GM23338 (cell line): Measurements from ENCODE around the gene KRTDAP. TPM values are rescaled to one million over a fixed set of nuclear protein-coding genes. Genes with fewer than 3 reads are reported as not detected.
A peak's percentile ranks its signal among the peaks of the same experiment; 100 is the strongest.

ENCODE experiments used
- ATAC-seq: fragments of 200-7000 bp; cut with Tn5 transposase; 3 replicates; pipeline ENCODE4 v1.9.1; 2020
- DNase-seq: peaks from one replicate; pipeline ENCODE4 v3.0.0-alpha.2; 2015; ENCODE audit warnings: low spot score
- H2AFZ ChIP-seq: fragments of 200-600 bp; sonication (generic); 2 replicates; pipeline ENCODE4 v1.8.0; 2016; ENCODE audit warnings: antibody characterized with exemption, mild to moderate bottlenecking, moderate library complexity
- H3F3A ChIP-seq: fragments of 200-600 bp; sonication (generic); replicated peaks from 2 replicates; pipeline ENCODE4 v1.8.0; 2017; ENCODE audit warnings: antibody characterized with exemption, mixed run types, low read depth
- H3K27ac ChIP-seq: fragments of 200-600 bp; sonication (generic); 2 replicates; pipeline ENCODE4 v1.6.1; 2016; ENCODE audit warnings: low read depth
- H3K27me3 ChIP-seq: fragments of 200-600 bp; sonication (generic); 2 replicates; pipeline ENCODE4 v1.8.0; 2016; ENCODE audit warnings: mild to moderate bottlenecking, mixed run types, moderate library complexity; ENCODE audit not compliant: insufficient read depth
- H3K36me3 ChIP-seq: fragments of 200-600 bp; sonication (generic); 2 replicates; pipeline ENCODE4 v1.8.0; 2016; ENCODE audit warnings: mild to moderate bottlenecking; ENCODE audit not compliant: insufficient read depth
- H3K4me1 ChIP-seq: fragments of 200-600 bp; sonication (generic); 2 replicates; pipeline ENCODE4 v1.8.0; 2016; ENCODE audit warnings: mild to moderate bottlenecking, moderate library complexity; ENCODE audit not compliant: insufficient read depth
- H3K4me2 ChIP-seq: fragments of 200-600 bp; sonication (generic); 2 replicates; pipeline ENCODE4 v1.7.1; 2017; ENCODE audit warnings: mixed run types
- H3K4me3 ChIP-seq: fragments of 200-600 bp; sonication (generic); 2 replicates; pipeline ENCODE4 v1.6.1; 2016; ENCODE audit warnings: mixed run types
- H3K79me2 ChIP-seq: fragments of 200-600 bp; sonication (generic); replicated peaks from 2 replicates; pipeline ENCODE4 v1.8.0; 2017; ENCODE audit warnings: mild to moderate bottlenecking; ENCODE audit not compliant: insufficient read depth
- H3K9me2 ChIP-seq: fragments of 200-600 bp; sonication (generic); 2 replicates; pipeline ENCODE4 v1.8.0; 2017; ENCODE audit not compliant: insufficient read depth
- H4K20me1 ChIP-seq: fragments of 200-600 bp; sonication (generic); replicated peaks from 2 replicates; pipeline ENCODE4 v1.8.0; 2017; ENCODE audit warnings: mild to moderate bottlenecking; ENCODE audit not compliant: insufficient read depth
- H3K27ac Mint-ChIP-seq: 2 replicates; pipeline ENCODE4 v1.8.0; 2020; ENCODE audit warnings: inconsistent platforms, mild to moderate bottlenecking, moderate library complexity, mixed read lengths
- H3K27me3 Mint-ChIP-seq: 3 replicates; pipeline ENCODE4 v1.8.0; 2022; ENCODE audit warnings: low read depth, mild to moderate bottlenecking, moderate library complexity, mixed read lengths, inconsistent platforms; ENCODE audit not compliant: insufficient read depth, poor library complexity
- H3K36me3 Mint-ChIP-seq: 3 replicates; pipeline ENCODE4 v1.8.0; 2021; ENCODE audit warnings: low read depth, mild to moderate bottlenecking, inconsistent platforms, moderate library complexity, mixed read lengths
- H3K4me1 Mint-ChIP-seq: 3 replicates; pipeline ENCODE4 v1.8.0; 2020; ENCODE audit warnings: mild to moderate bottlenecking, inconsistent platforms, mixed read lengths
- H3K4me3 Mint-ChIP-seq: 3 replicates; pipeline ENCODE4 v1.8.0; 2021; ENCODE audit warnings: moderate library complexity, mild to moderate bottlenecking, inconsistent platforms, mixed read lengths
- H3K9me3 Mint-ChIP-seq: 3 replicates; pipeline ENCODE4 v1.8.0; 2020; ENCODE audit warnings: moderate library complexity, mild to moderate bottlenecking, inconsistent platforms, mixed read lengths
- CREB1 ChIP-seq: fragments of 250-450 bp; sonication (Bioruptor Pico); IDR thresholded peaks from 2 replicates; pipeline ENCODE4 v1.5.0; 2020; ENCODE audit warnings: low read depth, mild to moderate bottlenecking, moderate library complexity
- EZH2 ChIP-seq: fragments of 200-600 bp; sonication (generic); IDR thresholded peaks from one replicate; pipeline ENCODE4 v1.8.0; 2017; ENCODE audit warnings: antibody characterized with exemption, mild to moderate bottlenecking, low read depth; ENCODE audit not compliant: unreplicated experiment
- EZH2phosphoT487 ChIP-seq: fragments of 200-600 bp; sonication (generic); IDR thresholded peaks from one replicate; pipeline ENCODE4 v1.8.1; 2018; ENCODE audit warnings: antibody characterized with exemption; ENCODE audit not compliant: unreplicated experiment
- JUNB ChIP-seq: IDR thresholded peaks from one replicate; pipeline ENCODE4 v1.6.1; 2016; ENCODE audit warnings: antibody characterized with exemption; ENCODE audit not compliant: unreplicated experiment
- NANOG ChIP-seq: IDR thresholded peaks from 2 replicates; pipeline ENCODE4 v1.6.1; 2016; ENCODE audit warnings: antibody characterized with exemption, borderline replicate concordance
- POLR2AphosphoS5 ChIP-seq: IDR thresholded peaks from 2 replicates; pipeline ENCODE4 v1.6.1; 2016; ENCODE audit warnings: antibody characterized with exemption, low read depth
- STAT1 ChIP-seq: IDR thresholded peaks from one replicate; pipeline ENCODE4 v1.6.1; 2016; ENCODE audit warnings: antibody characterized with exemption; ENCODE audit not compliant: unreplicated experiment
- ZNF114 ChIP-seq: fragments of 250-450 bp; sonication (Bioruptor Pico); IDR thresholded peaks from 2 replicates; pipeline ENCODE4 v1.5.0; 2020; ENCODE audit warnings: mild to moderate bottlenecking, moderate library complexity
- ZNF331 ChIP-seq: fragments of 250-450 bp; sonication (Bioruptor Pico); IDR thresholded peaks from 2 replicates; pipeline ENCODE4 v1.5.0; 2020; ENCODE audit warnings: low read depth, mild to moderate bottlenecking, moderate library complexity
- polyA plus RNA-seq: library from polyadenylated mRNA; unstranded; fragments of >200 nt; fragmentation: Nextera tagmentation; extraction: Ambion mirVana; gene quantifications from 2 replicates; pipeline ENCODE4 v1.2.1, GENCODE V29; 2016
- total RNA-seq: library from RNA; depleted of rRNA; stranded (reverse); fragments of >200 nt; shearing (Covaris generic); gene quantifications from 2 replicates; pipeline ENCODE4 v1.2.3, GENCODE V29; 2014
- TF ChIP-seq, protein P1 (sequence below), 2 experiments: fragments of 200-600 bp in 1 of 2; sonication (generic) in 1 of 2; conservative IDR thresholded peaks; 2 replicates each; pipeline versions ENCODE4 v1.5.1 to v1.6.1; 2016 to 2017; ENCODE audit warnings: antibody characterized with exemption in 2 of 2, low read depth in 2 of 2, mild to moderate bottlenecking in 2 of 2, moderate library complexity in 1 of 2
- TF ChIP-seq, protein P2 (sequence below): fragments of 250-450 bp; sonication (Bioruptor Pico); IDR thresholded peaks from 2 replicates; pipeline ENCODE4 v1.5.0; 2020; ENCODE audit warnings: mild to moderate bottlenecking, moderate library complexity
- TF ChIP-seq, protein P3 (sequence below): IDR thresholded peaks from 2 replicates; pipeline ENCODE4 v1.6.1; 2016; ENCODE audit warnings: antibody characterized with exemption
- TF ChIP-seq, protein P4 (sequence below): IDR thresholded peaks from one replicate; pipeline ENCODE4 v1.6.1; 2018; ENCODE audit warnings: antibody characterized with exemption; ENCODE audit not compliant: unreplicated experiment

KRTDAP gene
- total and polyA plus RNA-seq, 2 experiments from 2014 or later: 2.7 TPM; not detected in 1

DNA sequence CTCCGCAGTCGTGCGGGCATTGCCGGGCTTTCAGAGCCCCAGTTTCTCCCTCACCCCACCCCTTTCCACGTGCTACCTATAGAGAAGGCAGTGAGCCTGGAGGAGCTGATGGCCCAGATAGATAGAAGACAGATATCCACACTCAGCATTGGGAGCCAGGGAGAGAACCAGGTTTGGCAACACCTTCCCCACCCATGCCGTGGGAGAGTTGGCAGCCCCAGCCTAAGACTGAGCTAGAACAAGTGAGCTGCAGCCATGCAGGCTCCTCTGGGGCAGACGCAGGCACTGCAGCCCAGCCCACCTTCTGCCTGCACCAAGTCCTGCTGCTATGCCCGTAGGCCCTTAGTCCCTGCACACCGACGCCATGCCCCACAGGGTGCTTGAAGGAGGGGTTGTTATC, 10.3 kb upstream of the KRTDAP start:
- no peaks in the 10 kb centered on the region for H3K4me1 ChIP-seq
- no peaks in the 10 kb centered on the region for H3K9me2 ChIP-seq
- H3F3A ChIP-seq: peaks cover 11% of the 10 kb centered on the region; the same call in 1 of the 2 replicates
- H2AFZ ChIP-seq: no peak overlapping the region
- Mint-ChIP-seq H3K27me3 (peaks cover 18% of the 10 kb centered on the region), H3K9me3 (no peaks in the 10 kb centered on the region), H3K27ac (peak overlapping the region; percentile 71; the same call in 1 of the 2 replicates), H3K36me3 (peaks cover 86% of the 10 kb centered on the region), H3K4me3 (no peak overlapping the region), H3K4me1 (peaks cover 19% of the 10 kb centered on the region)
- no peaks in the 10 kb centered on the region for H3K79me2 ChIP-seq
- ATAC-seq (no peak), DNase-seq (no peak)
- TF ChIP-seq JUNB (no peak), STAT1 (no peak), ZNF331 (CRISPR knock-in tag) (no peak), EZH2 (no peak), NANOG (no peak), EZH2phosphoT487 (no peak), POLR2AphosphoS5 (no peak), CREB1 (CRISPR knock-in tag) (no peak), ZNF114 (CRISPR knock-in tag) (no peak)
- TF ChIP-seq, protein P1, sequence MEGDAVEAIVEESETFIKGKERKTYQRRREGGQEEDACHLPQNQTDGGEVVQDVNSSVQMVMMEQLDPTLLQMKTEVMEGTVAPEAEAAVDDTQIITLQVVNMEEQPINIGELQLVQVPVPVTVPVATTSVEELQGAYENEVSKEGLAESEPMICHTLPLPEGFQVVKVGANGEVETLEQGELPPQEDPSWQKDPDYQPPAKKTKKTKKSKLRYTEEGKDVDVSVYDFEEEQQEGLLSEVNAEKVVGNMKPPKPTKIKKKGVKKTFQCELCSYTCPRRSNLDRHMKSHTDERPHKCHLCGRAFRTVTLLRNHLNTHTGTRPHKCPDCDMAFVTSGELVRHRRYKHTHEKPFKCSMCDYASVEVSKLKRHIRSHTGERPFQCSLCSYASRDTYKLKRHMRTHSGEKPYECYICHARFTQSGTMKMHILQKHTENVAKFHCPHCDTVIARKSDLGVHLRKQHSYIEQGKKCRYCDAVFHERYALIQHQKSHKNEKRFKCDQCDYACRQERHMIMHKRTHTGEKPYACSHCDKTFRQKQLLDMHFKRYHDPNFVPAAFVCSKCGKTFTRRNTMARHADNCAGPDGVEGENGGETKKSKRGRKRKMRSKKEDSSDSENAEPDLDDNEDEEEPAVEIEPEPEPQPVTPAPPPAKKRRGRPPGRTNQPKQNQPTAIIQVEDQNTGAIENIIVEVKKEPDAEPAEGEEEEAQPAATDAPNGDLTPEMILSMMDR (conservative IDR thresholded peaks at IDR 0.05; ENCODE audit: low read depth in 2 of 2): no peak
- TF ChIP-seq, protein P2, sequence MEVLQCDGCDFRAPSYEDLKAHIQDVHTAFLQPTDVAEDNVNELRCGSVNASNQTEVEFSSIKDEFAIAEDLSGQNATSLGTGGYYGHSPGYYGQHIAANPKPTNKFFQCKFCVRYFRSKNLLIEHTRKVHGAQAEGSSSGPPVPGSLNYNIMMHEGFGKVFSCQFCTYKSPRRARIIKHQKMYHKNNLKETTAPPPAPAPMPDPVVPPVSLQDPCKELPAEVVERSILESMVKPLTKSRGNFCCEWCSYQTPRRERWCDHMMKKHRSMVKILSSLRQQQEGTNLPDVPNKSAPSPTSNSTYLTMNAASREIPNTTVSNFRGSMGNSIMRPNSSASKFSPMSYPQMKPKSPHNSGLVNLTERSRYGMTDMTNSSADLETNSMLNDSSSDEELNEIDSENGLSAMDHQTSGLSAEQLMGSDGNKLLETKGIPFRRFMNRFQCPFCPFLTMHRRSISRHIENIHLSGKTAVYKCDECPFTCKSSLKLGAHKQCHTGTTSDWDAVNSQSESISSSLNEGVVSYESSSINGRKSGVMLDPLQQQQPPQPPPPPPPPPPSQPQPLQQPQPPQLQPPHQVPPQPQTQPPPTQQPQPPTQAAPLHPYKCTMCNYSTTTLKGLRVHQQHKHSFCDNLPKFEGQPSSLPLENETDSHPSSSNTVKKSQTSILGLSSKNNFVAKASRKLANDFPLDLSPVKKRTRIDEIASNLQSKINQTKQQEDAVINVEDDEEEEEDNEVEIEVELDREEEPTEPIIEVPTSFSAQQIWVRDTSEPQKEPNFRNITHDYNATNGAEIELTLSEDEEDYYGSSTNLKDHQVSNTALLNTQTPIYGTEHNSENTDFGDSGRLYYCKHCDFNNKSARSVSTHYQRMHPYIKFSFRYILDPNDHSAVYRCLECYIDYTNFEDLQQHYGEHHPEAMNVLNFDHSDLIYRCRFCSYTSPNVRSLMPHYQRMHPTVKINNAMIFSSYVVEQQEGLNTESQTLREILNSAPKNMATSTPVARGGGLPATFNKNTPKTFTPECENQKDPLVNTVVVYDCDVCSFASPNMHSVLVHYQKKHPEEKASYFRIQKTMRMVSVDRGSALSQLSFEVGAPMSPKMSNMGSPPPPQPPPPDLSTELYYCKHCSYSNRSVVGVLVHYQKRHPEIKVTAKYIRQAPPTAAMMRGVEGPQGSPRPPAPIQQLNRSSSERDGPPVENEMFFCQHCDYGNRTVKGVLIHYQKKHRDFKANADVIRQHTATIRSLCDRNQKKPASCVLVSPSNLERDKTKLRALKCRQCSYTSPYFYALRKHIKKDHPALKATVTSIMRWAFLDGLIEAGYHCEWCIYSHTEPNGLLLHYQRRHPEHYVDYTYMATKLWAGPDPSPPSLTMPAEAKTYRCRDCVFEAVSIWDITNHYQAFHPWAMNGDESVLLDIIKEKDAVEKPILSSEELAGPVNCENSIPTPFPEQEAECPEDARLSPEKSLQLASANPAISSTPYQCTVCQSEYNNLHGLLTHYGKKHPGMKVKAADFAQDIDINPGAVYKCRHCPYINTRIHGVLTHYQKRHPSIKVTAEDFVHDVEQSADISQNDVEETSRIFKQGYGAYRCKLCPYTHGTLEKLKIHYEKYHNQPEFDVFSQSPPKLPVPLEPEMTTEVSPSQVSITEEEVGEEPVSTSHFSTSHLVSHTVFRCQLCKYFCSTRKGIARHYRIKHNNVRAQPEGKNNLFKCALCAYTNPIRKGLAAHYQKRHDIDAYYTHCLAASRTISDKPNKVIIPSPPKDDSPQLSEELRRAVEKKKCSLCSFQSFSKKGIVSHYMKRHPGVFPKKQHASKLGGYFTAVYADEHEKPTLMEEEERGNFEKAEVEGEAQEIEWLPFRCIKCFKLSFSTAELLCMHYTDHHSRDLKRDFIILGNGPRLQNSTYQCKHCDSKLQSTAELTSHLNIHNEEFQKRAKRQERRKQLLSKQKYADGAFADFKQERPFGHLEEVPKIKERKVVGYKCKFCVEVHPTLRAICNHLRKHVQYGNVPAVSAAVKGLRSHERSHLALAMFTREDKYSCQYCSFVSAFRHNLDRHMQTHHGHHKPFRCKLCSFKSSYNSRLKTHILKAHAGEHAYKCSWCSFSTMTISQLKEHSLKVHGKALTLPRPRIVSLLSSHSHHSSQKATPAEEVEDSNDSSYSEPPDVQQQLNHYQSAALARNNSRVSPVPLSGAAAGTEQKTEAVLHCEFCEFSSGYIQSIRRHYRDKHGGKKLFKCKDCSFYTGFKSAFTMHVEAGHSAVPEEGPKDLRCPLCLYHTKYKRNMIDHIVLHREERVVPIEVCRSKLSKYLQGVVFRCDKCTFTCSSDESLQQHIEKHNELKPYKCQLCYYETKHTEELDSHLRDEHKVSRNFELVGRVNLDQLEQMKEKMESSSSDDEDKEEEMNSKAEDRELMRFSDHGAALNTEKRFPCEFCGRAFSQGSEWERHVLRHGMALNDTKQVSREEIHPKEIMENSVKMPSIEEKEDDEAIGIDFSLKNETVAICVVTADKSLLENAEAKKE: no peak
- TF ChIP-seq, protein P3, sequence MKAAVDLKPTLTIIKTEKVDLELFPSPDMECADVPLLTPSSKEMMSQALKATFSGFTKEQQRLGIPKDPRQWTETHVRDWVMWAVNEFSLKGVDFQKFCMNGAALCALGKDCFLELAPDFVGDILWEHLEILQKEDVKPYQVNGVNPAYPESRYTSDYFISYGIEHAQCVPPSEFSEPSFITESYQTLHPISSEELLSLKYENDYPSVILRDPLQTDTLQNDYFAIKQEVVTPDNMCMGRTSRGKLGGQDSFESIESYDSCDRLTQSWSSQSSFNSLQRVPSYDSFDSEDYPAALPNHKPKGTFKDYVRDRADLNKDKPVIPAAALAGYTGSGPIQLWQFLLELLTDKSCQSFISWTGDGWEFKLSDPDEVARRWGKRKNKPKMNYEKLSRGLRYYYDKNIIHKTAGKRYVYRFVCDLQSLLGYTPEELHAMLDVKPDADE: no peak
- TF ChIP-seq, protein P4, sequence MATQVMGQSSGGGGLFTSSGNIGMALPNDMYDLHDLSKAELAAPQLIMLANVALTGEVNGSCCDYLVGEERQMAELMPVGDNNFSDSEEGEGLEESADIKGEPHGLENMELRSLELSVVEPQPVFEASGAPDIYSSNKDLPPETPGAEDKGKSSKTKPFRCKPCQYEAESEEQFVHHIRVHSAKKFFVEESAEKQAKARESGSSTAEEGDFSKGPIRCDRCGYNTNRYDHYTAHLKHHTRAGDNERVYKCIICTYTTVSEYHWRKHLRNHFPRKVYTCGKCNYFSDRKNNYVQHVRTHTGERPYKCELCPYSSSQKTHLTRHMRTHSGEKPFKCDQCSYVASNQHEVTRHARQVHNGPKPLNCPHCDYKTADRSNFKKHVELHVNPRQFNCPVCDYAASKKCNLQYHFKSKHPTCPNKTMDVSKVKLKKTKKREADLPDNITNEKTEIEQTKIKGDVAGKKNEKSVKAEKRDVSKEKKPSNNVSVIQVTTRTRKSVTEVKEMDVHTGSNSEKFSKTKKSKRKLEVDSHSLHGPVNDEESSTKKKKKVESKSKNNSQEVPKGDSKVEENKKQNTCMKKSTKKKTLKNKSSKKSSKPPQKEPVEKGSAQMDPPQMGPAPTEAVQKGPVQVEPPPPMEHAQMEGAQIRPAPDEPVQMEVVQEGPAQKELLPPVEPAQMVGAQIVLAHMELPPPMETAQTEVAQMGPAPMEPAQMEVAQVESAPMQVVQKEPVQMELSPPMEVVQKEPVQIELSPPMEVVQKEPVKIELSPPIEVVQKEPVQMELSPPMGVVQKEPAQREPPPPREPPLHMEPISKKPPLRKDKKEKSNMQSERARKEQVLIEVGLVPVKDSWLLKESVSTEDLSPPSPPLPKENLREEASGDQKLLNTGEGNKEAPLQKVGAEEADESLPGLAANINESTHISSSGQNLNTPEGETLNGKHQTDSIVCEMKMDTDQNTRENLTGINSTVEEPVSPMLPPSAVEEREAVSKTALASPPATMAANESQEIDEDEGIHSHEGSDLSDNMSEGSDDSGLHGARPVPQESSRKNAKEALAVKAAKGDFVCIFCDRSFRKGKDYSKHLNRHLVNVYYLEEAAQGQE: no peak
- H3K36me3 ChIP-seq: peaks cover 24% of the 10 kb centered on the region
- H3K27me3 ChIP-seq: no peaks in the 10 kb centered on the region
- no peak overlapping the region for H3K4me3 ChIP-seq
- peaks cover 13% of the 10 kb centered on the region for H4K20me1 ChIP-seq
- H3K27ac ChIP-seq: no peak overlapping the region
- no peak overlapping the region for H3K4me2 ChIP-seq
